SK-N-SH treated with all-trans-retinoic acid at 6 μM for 48 hours (cell line): ENCODE results near the gene USP28.
"Not testable (repeated sequence)": the region's sequence is repeated elsewhere in the genome, so short reads cannot be mapped to it uniquely, and the experiment has no call there.

Experiments used
- ATAC-seq: fragments of 200-7000 bp; cut with Tn5 transposase; 3 replicates; pipeline ENCODE4 v1.9.1; 2020; ENCODE audit warnings: mild to moderate bottlenecking, moderate library complexity
- ARNTL ChIP-seq: fragments of 450-650 bp; formaldehyde crosslinking; IDR thresholded peaks from 2 replicates; pipeline ENCODE4 v1.5.0; 2020; ENCODE audit warnings: low read depth, mild to moderate bottlenecking, moderate library complexity, borderline replicate concordance
- CREB5 ChIP-seq: fragments of 250-450 bp; sonication (Bioruptor Pico); IDR thresholded peaks from 2 replicates; pipeline ENCODE4 v1.5.1; 2020; ENCODE audit warnings: low read depth, mild to moderate bottlenecking, moderate library complexity
- CSDC2 ChIP-seq: fragments of 250-450 bp; sonication (Bioruptor Pico); IDR thresholded peaks from 2 replicates; pipeline ENCODE4 v1.5.0; 2020; ENCODE audit warnings: mild to moderate bottlenecking, moderate library complexity
- CSRNP3 ChIP-seq: fragments of 250-450 bp; sonication (Bioruptor Pico); IDR thresholded peaks from 2 replicates; pipeline ENCODE4 v1.5.1; 2021; ENCODE audit warnings: mild to moderate bottlenecking, moderate library complexity
- ESRRG ChIP-seq: fragments of 250-450 bp; sonication (Bioruptor Pico); IDR thresholded peaks from 2 replicates; pipeline ENCODE4 v1.6.1; 2021; ENCODE audit warnings: mild to moderate bottlenecking
- GLIS3 ChIP-seq: fragments of 250-450 bp; sonication (Bioruptor Pico); IDR thresholded peaks from 2 replicates; pipeline ENCODE4 v1.5.0; 2020; ENCODE audit warnings: mild to moderate bottlenecking, moderate library complexity
- OSR1 ChIP-seq: fragments of 250-450 bp; sonication (Bioruptor Pico); IDR thresholded peaks from 2 replicates; pipeline ENCODE4 v1.8.0; 2022; ENCODE audit warnings: moderate library complexity, mild to moderate bottlenecking, inconsistent platforms
- PATZ1 ChIP-seq: fragments of 250-450 bp; sonication (Bioruptor Pico); IDR thresholded peaks from 2 replicates; pipeline ENCODE4 v1.8.0; 2020; ENCODE audit warnings: mild to moderate bottlenecking, moderate library complexity, borderline replicate concordance
- PPARA ChIP-seq: fragments of 250-450 bp; sonication (Bioruptor Pico); IDR thresholded peaks from 2 replicates; pipeline ENCODE4 v1.5.0; 2020; ENCODE audit warnings: mild to moderate bottlenecking, borderline replicate concordance
- SNAI2 ChIP-seq: fragments of 250-450 bp; sonication (Bioruptor Pico); IDR thresholded peaks from 2 replicates; pipeline ENCODE4 v1.5.0; 2020; ENCODE audit warnings: mild to moderate bottlenecking, moderate library complexity
- TOX ChIP-seq: fragments of 250-450 bp; sonication (Bioruptor Pico); IDR thresholded peaks from 2 replicates; pipeline ENCODE4 v1.8.0; 2021; ENCODE audit warnings: mild to moderate bottlenecking, moderate library complexity, borderline replicate concordance
- TSHZ2 ChIP-seq: fragments of 250-450 bp; sonication (Bioruptor Pico); IDR thresholded peaks from 2 replicates; pipeline ENCODE4 v1.5.0; 2020; ENCODE audit warnings: mild to moderate bottlenecking, moderate library complexity
- ZFP3 ChIP-seq: fragments of 250-450 bp; sonication (Bioruptor Pico); IDR thresholded peaks from 2 replicates; pipeline ENCODE4 v1.5.0; 2020; ENCODE audit warnings: mild to moderate bottlenecking, moderate library complexity
- ZFP30 ChIP-seq: fragments of 450-650 bp; formaldehyde crosslinking; IDR thresholded peaks from 2 replicates; pipeline ENCODE4 v1.5.0; 2022; ENCODE audit warnings: mild to moderate bottlenecking, moderate library complexity
- ZNF565 ChIP-seq: fragments of 450-650 bp; formaldehyde crosslinking; conservative IDR thresholded peaks from 2 replicates; pipeline ENCODE4 v1.5.0; 2020; ENCODE audit warnings: low read depth, mild to moderate bottlenecking, moderate library complexity
- ZNF8 ChIP-seq: fragments of 450-650 bp; formaldehyde crosslinking; IDR thresholded peaks from 2 replicates; pipeline ENCODE4 v1.5.0; 2020; ENCODE audit warnings: mild to moderate bottlenecking, moderate library complexity
- TF ChIP-seq, protein P1 (sequence below): fragments of 250-450 bp; sonication (Bioruptor Pico); IDR thresholded peaks from 2 replicates; pipeline ENCODE4 v1.8.0; 2021; ENCODE audit warnings: low read depth, mild to moderate bottlenecking, moderate library complexity, borderline replicate concordance

The USP28 gene

GRCh38 chr11:113875234-113876073, at the start of gene USP28:
USP28 (minus strand) TSS chr11:113875572; CDS start chr11:113875501, 71 bp downstream.
- TF ChIP-seq CREB5 (CRISPR knock-in tag) (0 out of 2 replicates have a peak, but pooled peaks have one; percentile 66), SNAI2 (peak; percentile 73), CSRNP3 (CRISPR knock-in tag) (0 out of 2 replicates have a peak, but pooled peaks have one; percentile 39), PPARA (peak; percentile 30; the same call in 1 of the 2 replicates), ZFP3 (CRISPR knock-in tag) (peak; percentile 85), TSHZ2 (peak; percentile 90), CSDC2 (CRISPR knock-in tag) (peak; percentile 69), GLIS3 (CRISPR knock-in tag) (peak; percentile 55; the same call in 1 of the 2 replicates), PATZ1 (CRISPR knock-in tag) (no peak), ESRRG (CRISPR knock-in tag) (0 out of 2 replicates have a peak, but pooled peaks have one; percentile 66), ZNF565 (peak; percentile 77; the same call in 1 of the 2 replicates), ZNF8 (CRISPR knock-in tag) (no peak), ARNTL (CRISPR knock-in tag) (no peak)
- TF ChIP-seq, protein P1, sequence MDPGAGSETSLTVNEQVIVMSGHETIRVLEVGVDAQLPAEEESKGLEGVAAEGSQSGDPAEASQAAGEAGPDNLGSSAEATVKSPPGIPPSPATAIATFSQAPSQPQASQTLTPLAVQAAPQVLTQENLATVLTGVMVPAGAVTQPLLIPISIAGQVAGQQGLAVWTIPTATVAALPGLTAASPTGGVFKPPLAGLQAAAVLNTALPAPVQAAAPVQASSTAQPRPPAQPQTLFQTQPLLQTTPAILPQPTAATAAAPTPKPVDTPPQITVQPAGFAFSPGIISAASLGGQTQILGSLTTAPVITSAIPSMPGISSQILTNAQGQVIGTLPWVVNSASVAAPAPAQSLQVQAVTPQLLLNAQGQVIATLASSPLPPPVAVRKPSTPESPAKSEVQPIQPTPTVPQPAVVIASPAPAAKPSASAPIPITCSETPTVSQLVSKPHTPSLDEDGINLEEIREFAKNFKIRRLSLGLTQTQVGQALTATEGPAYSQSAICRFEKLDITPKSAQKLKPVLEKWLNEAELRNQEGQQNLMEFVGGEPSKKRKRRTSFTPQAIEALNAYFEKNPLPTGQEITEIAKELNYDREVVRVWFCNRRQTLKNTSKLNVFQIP = no peak
- peak; percentile 95 for ATAC-seq

DNA sequence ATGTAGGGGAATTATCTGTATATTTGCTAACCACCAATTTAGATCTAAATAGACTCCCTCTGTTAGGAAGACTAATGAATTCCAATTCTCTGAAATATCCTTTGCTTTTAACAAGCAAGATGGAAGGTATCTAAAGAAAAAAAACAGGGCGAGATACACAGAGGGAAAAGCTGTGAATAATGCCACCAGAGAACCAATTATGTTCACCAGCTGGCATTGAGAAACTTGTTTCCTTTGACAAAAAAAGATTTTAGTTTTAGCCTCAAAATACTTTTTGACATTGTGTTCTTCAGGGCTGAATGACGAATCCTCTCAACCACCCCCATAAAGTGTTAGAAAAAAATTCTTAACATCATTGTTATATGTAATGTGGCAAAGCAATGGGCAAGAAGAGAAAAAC, 48.2 kb upstream of the USP28 start:
- no peak for ATAC-seq
- TF ChIP-seq ZNF565 = no peak
- TF ChIP-seq CSRNP3 (CRISPR knock-in tag) = no peak
- no peak for TF ChIP-seq OSR1
- no peak for TF ChIP-seq ZNF8 (CRISPR knock-in tag)
- TF ChIP-seq TOX (CRISPR knock-in tag) = no peak
- TF ChIP-seq CSDC2 (CRISPR knock-in tag) = no peak
- no peak for TF ChIP-seq ZFP30 (CRISPR knock-in tag)

DNA sequence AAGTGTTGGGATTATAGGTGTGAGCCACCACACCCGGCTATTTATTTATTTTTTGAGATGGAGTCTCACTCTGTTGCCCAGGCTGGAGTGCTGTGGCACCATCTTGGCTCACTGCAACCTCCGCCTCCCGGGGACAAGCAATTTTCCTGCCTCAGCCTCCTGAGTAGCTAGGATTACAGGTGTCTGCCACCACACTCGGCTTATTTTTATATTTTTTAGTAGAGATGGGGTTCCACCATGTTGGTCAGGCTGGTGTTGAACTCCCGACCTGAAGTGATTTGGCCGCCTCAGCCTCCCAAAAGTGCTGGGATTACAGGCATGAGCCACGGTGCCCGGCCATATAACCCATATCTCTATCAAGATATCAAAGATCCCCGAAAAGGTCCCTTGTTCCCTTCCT, 36.1 kb upstream of the USP28 start:
- ATAC-seq = not testable (repeated sequence)
